Naive thymus-derived CD4-positive, alpha-beta T cell (primary cell): ENCODE measurements around the gene FAM161A. TPM values are rescaled to one million over a fixed set of nuclear protein-coding genes. Genes with fewer than 3 reads are reported as not detected.
A peak's percentile ranks its signal among the peaks of the same experiment; 100 is the strongest.
"Not testable (repeated sequence)": the region's sequence is repeated elsewhere in the genome, so short reads cannot be mapped to it uniquely, and the experiment has no call there.

Experiments
- ATAC-seq: fragments of 150-1000 bp; cut with Tn5 transposase; 2 replicates; pipeline ENCODE4 v1.10.0; 2021; ENCODE audit warnings: mild to moderate bottlenecking, moderate library complexity
- CTCF ChIA-PET: fragments of 350-600 bp; sonication (Branson Sonifier 250); formaldehyde crosslinking; loops from one replicate; lab custom pipeline; 2021; ENCODE audit warnings: antibody characterized with exemption; lab: Charles Lee
- POLR2A ChIA-PET: fragments of 350-600 bp; sonication (Branson Sonifier 250); formaldehyde crosslinking; loops from one replicate; lab custom pipeline; 2021; ENCODE audit warnings: antibody characterized with exemption, inconsistent platforms; lab: Charles Lee
- DNase-seq, 9 donors: peaks; one replicate each; pipeline versions ENCODE4 v3.0.0 to v3.0.0-alpha.2; 2020 to 2022; ENCODE audit warnings: mixed read lengths in 1 of 9
- H3K27ac ChIP-seq: one replicate; pipeline ENCODE4 v1.7.0; 2013; ENCODE audit warnings: mild to moderate bottlenecking, low read depth, low read length, moderate library complexity
- H3K27me3 ChIP-seq, 2 donors: one replicate each; pipeline ENCODE4 v1.7.0; 2013; ENCODE audit warnings: low read length in 2 of 2, mild to moderate bottlenecking in 2 of 2, moderate library complexity in 2 of 2; ENCODE audit not compliant: control insufficient read depth in 2 of 2, insufficient read depth in 2 of 2
- H3K36me3 ChIP-seq, 3 experiments: 1 replicate in 2 of 3; 2 replicates in 1 of 3; pipeline ENCODE4 v1.7.0; 2013; ENCODE audit warnings: low read length in 3 of 3, mild to moderate bottlenecking in 3 of 3, moderate library complexity in 1 of 3; ENCODE audit not compliant: insufficient read depth in 3 of 3, control insufficient read depth in 2 of 3
- H3K4me1 ChIP-seq, 2 donors: one replicate each; pipeline ENCODE4 v1.7.0; 2013; ENCODE audit warnings: low read length in 2 of 2, mild to moderate bottlenecking in 2 of 2, moderate library complexity in 1 of 2; ENCODE audit not compliant: control insufficient read depth in 2 of 2, insufficient read depth in 2 of 2
- H3K4me3 ChIP-seq: 2 replicates; pipeline ENCODE4 v1.7.0; 2013; ENCODE audit warnings: mild to moderate bottlenecking, low read length
- H3K9me3 ChIP-seq, 3 experiments: 1 replicate in 2 of 3; 2 replicates in 1 of 3; pipeline ENCODE4 v1.7.0; 2013; ENCODE audit warnings: low read length in 3 of 3; ENCODE audit not compliant: control insufficient read depth in 2 of 3
- H3K27ac Mint-ChIP-seq, 9 donors: one replicate each; pipeline ENCODE4 v1.8.0; 2020 to 2022; ENCODE audit warnings: mixed read lengths in 9 of 9, mild to moderate bottlenecking in 8 of 9, moderate library complexity in 5 of 9, inconsistent platforms in 2 of 9
- H3K27me3 Mint-ChIP-seq, 5 donors: one replicate each; pipeline ENCODE4 v1.8.0; 2021 to 2022; ENCODE audit warnings: mixed read lengths in 5 of 5, mild to moderate bottlenecking in 1 of 5
- H3K36me3 Mint-ChIP-seq, 5 donors: one replicate each; pipeline ENCODE4 v1.8.0; 2020 to 2022; ENCODE audit warnings: mixed read lengths in 5 of 5, mild to moderate bottlenecking in 3 of 5, inconsistent platforms in 1 of 5
- H3K4me1 Mint-ChIP-seq, 7 donors: one replicate each; pipeline ENCODE4 v1.8.0; 2020 to 2022; ENCODE audit warnings: mixed read lengths in 7 of 7, mild to moderate bottlenecking in 3 of 7, inconsistent platforms in 1 of 7
- H3K4me3 Mint-ChIP-seq, 10 donors: one replicate each; pipeline ENCODE4 v1.8.0; 2020 to 2022; ENCODE audit warnings: mild to moderate bottlenecking in 10 of 10, mixed read lengths in 10 of 10, moderate library complexity in 6 of 10, inconsistent platforms in 2 of 10
- H3K9me3 Mint-ChIP-seq, 11 donors: one replicate each; pipeline ENCODE4 v1.8.0; 2020 to 2022; ENCODE audit warnings: mixed read lengths in 11 of 11, mild to moderate bottlenecking in 4 of 11, inconsistent platforms in 1 of 11, moderate library complexity in 1 of 11
- intact Hi-C, 2 donors: fragments of 100-400 bp; cut with micrococcal nuclease; formaldehyde crosslinking; loops; one replicate each; pipeline ENCODE4 v1.15.1; 2023
- polyA plus RNA-seq, 2 donors: library from polyadenylated mRNA; unstranded; fragments of 300-500 nt; fragmentation: Illumina TruSeq; gene quantifications; one replicate each; pipeline ENCODE4 v1.2.3, GENCODE V29; 2021
- total RNA-seq, 6 experiments: library from RNA in 5 of 6; stranded (reverse) in 5 of 6; gene quantifications; 1 replicate in 5 of 6; 2 replicates in 1 of 6; pipeline ENCODE4 v1.2.3 and lab custom pipeline; 2021 to 2026

The FAM161A gene
- total and polyA plus RNA-seq, 7 experiments from 2014 or later, result 1.9 to 4.7 (median 2.1) TPM

DNA sequence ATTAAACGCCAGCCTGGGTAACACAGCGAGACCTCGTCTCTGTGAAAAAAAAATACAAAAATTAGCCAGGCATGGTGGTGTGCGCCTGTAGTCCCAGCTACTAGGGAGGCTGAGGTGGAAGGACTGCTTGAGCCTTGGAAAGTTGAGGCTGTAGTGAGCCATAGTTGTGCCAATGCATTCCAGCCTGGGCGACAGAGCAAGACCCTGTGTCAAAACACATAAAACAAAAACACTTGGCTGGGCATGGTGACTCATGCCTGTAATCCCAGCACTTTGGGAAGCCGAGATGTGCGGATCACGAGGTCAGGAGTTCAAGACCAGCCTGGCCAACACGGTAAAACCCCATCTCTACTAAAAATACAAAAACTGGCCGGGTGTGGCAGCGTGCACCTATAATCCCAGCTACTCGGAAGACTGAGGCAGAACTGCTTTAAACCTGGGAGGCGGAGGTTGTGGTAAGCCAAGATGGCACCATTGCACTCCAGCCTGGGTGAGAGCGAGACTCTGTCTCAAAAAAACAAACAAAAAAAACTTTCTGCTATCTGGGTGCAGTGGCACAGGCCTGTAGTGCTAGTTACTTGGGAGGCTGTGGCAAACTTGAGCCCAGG is 12.7 kb upstream of the FAM161A start:
- H3K36me3 ChIP-seq, result peaks cover 4 to 66% (median 14%) of the 10 kb centered on the region in 3 experiments
- H3K27me3 ChIP-seq, H3K4me1 Mint-ChIP-seq, intact Hi-C loops, DNase-seq, H3K4me3 ChIP-seq, H3K27ac ChIP-seq, H3K4me3 Mint-ChIP-seq, H3K27me3 Mint-ChIP-seq, ATAC-seq, H3K4me1 ChIP-seq, H3K9me3 ChIP-seq: not testable (repeated sequence)
- H3K9me3 Mint-ChIP-seq, result peaks cover 0 to 15% (median 5%) of the 10 kb centered on the region in 11 donors
- CTCF ChIA-PET, result interaction anchor here (0.6 kb wide), 1 partner anchor 733 kb away, joined by 3 read pairs; no protein-coding TSS in a partner anchor
- POLR2A ChIA-PET, result interaction anchor here (0.6 to 2.3 kb wide), 3 partner anchors 12 to 31 kb away, joined by 3 to 11 read pairs (median 3); partner anchors contain the start of gene FAM161A
- H3K36me3 Mint-ChIP-seq, result peaks cover 12 to 60% (median 46%) of the 10 kb centered on the region in 5 donors
- peak overlapping the region in 1 of 9 donors; percentile 30 for H3K27ac Mint-ChIP-seq

DNA sequence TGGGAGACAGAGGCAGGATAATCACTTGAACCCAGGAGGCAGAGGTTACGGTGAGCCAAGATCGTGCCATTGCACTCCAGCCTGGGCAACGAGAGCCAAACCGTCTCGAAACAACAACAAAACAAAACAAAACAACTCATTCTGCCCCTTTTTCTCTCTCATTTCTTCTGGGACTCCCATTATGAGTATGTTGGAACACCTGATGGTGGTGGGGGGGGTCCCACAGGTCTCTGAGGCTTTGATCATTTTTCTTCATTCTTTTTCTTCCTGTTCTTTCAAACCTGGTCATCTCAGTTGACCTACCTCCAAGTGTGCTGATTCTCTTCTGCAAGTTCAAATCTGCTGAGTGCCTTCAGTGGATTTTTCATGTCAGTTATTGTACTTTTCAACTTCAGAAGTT is 8.2 kb upstream of the FAM161A start:
- Histone ChIP-seq H3K4me1 (no peaks in the 10 kb centered on the region), H3K4me3 (no peak overlapping the region), H3K27me3 (no peaks in the 10 kb centered on the region), H3K27ac (no peak overlapping the region), H3K36me3 (peaks cover 0 to 26% (median 0%) of the 10 kb centered on the region in 3 experiments), H3K9me3 (peaks cover 0 to 5% (median 0%) of the 10 kb centered on the region in 3 experiments)
- H3K27ac Mint-ChIP-seq, result peak overlapping the region in 1 of 9 donors; percentile 43
- peaks cover 8 to 37% (median 33%) of the 10 kb centered on the region in 5 donors for H3K36me3 Mint-ChIP-seq
- no peak overlapping the region for H3K4me3 Mint-ChIP-seq
- no peaks in the 10 kb centered on the region for H3K27me3 Mint-ChIP-seq
- ChIA-PET CTCF (no interaction called here), POLR2A (no interaction called here)
- DNase-seq (no peak), ATAC-seq (no peak)
- peaks cover 0 to 2% (median 0%) of the 10 kb centered on the region in 7 donors for H3K4me1 Mint-ChIP-seq
- peaks cover 0 to 23% (median 6%) of the 10 kb centered on the region in 11 donors for H3K9me3 Mint-ChIP-seq
- intact Hi-C loops, result no loop called here

DNA sequence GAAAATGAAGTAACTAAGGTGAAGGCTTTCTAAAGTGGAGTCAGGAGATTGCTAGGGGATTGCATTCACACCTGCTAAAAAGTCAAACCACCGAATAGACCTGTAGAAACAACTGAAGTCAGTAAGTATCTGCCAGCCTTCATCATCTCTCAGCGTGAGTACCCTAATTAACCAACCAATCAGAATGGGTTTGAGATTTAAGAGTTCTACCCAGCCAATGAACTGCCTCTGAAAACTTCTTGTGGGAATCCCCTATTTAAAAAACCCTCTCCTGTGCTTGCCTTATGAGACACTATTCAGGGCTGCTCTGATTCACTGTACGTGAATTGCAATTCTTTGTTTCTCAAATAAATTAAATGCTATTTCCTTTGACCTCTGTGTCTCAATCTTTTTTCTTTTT is 3.4 kb upstream of the FAM161A start:
- no peak overlapping the region for H3K27ac ChIP-seq
- H3K27me3 ChIP-seq, result no peaks in the 10 kb centered on the region
- Mint-ChIP-seq H3K4me1 (peaks cover 8 to 24% (median 15%) of the 10 kb centered on the region in 7 donors), H3K27ac (no peak overlapping the region), H3K4me3 (no peak overlapping the region), H3K27me3 (no peaks in the 10 kb centered on the region), H3K9me3 (peaks cover 0 to 14% (median 4%) of the 10 kb centered on the region in 11 donors), H3K36me3 (peaks cover 2 to 8% (median 6%) of the 10 kb centered on the region in 5 donors)
- ChIA-PET POLR2A (interaction anchor here (0.9 kb wide), 2 partner anchors 14 to 319 kb away, joined by 3 read pairs; partner anchors contain the start of gene XPO1), CTCF (no interaction called here)
- H3K36me3 ChIP-seq, result peaks cover 0 to 6% (median 0%) of the 10 kb centered on the region in 3 experiments
- DNase-seq (no peak), ATAC-seq (no peak)
- intact Hi-C loops, result loop anchor here in 1 of 2 donors (10.0 kb wide), 1 partner anchor 682 kb away; no protein-coding TSS in a partner anchor
- H3K4me1 ChIP-seq, result peaks cover 4 to 6% of the 10 kb centered on the region in 2 donors
- peaks cover 0 to 5% (median 0%) of the 10 kb centered on the region in 3 experiments for H3K9me3 ChIP-seq
- no peak overlapping the region for H3K4me3 ChIP-seq

DNA sequence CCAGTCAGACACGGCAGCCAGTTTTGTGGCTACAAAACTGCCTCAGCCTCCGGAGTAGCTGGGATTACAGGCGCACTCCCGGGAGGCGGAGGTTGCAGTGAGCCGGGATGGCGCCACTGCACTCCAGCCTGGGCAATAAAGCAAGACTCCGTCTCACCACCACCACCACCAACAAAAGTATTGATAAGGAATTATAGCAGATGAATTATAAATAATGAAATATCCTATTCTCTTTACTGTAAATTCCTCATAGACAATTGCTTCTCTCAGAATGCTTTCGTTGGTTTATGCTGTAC is 1.4 kb upstream of the FAM161A start:
- ATAC-seq, result no peak
- H3K9me3 ChIP-seq, result no peaks in the 10 kb centered on the region
- Mint-ChIP-seq H3K27me3 (no peaks in the 10 kb centered on the region), H3K36me3 (peaks cover 0 to 3% (median 0%) of the 10 kb centered on the region in 5 donors), H3K27ac (peak overlapping the region in 7 of 9 donors; percentile 23 to 96 (median 92)), H3K4me1 (peaks cover 10 to 27% (median 17%) of the 10 kb centered on the region in 7 donors), H3K9me3 (peaks cover 0 to 4% (median 0%) of the 10 kb centered on the region in 11 donors), H3K4me3 (peak overlapping the region; percentile 92 to 99 (median 96))
- intact Hi-C loops, result loop anchor here (2.0 to 10.0 kb wide), 2 partner anchors 678 to 680 kb away; no protein-coding TSS in a partner anchor
- H3K4me3 ChIP-seq, result peak overlapping the region; percentile 100
- peaks cover 4 to 6% of the 10 kb centered on the region in 2 donors for H3K4me1 ChIP-seq
- peak overlapping the region; percentile 77 for H3K27ac ChIP-seq
- CTCF ChIA-PET, result interaction anchor here (1.1 kb wide), 1 partner anchor 190 kb away, joined by 6 read pairs; no protein-coding TSS in a partner anchor
- H3K36me3 ChIP-seq, result peaks cover 0 to 6% (median 0%) of the 10 kb centered on the region in 3 experiments
- DNase-seq, result no peak
- POLR2A ChIA-PET, result interaction anchor here (0.9 to 2.3 kb wide), 5 partner anchors 11 to 317 kb away, joined by 3 to 11 read pairs (median 5); partner anchors contain the start of gene XPO1
- H3K27me3 ChIP-seq, result no peaks in the 10 kb centered on the region

- Mint-ChIP-seq H3K36me3 (peaks cover 0 to 3% (median 0%) of the 10 kb centered on the region in 5 donors), H3K9me3 (peaks cover 0 to 2% (median 0%) of the 10 kb centered on the region in 11 donors), H3K4me3 (peak overlapping the region; percentile 92 to 99 (median 96)), H3K4me1 (peaks cover 10 to 27% (median 17%) of the 10 kb centered on the region in 7 donors), H3K27me3 (no peaks in the 10 kb centered on the region), H3K27ac (peak overlapping the region; percentile 90 to 98 (median 95))
- Histone ChIP-seq H3K36me3 (peaks cover 0 to 6% (median 0%) of the 10 kb centered on the region in 3 experiments), H3K4me3 (peak overlapping the region; percentile 100), H3K9me3 (no peaks in the 10 kb centered on the region), H3K4me1 (peaks cover 4 to 6% of the 10 kb centered on the region in 2 donors), H3K27me3 (no peaks in the 10 kb centered on the region), H3K27ac (peak overlapping the region; percentile 77)
- CTCF ChIA-PET, result interaction anchor here (1.1 kb wide), 1 partner anchor 189 kb away, joined by 6 read pairs; no protein-coding TSS in a partner anchor
- peak; percentile 95 for ATAC-seq
- DNase-seq, result peak in 8 of 9 donors; percentile 80 to 96 (median 94)
- intact Hi-C loops, result loop anchor here (1.0 to 10.0 kb wide), 15 partner anchors 34 to 1734 kb away; partner anchors contain the start of genes CCT4 (in 2 of the 2), COMMD1 (in 2 of the 2), MDH1 (in 2 of the 2) and USP34 (in 2 of the 2)
- POLR2A ChIA-PET, result interaction anchor here (0.6 to 2.3 kb wide), 8 partner anchors 10 to 317 kb away, joined by 3 to 11 read pairs (median 4); partner anchors contain the start of genes COMMD1 and XPO1
These were observed 881 bp upstream of the FAM161A start for GRCh38 chr2:61854564-61855317.
